GM08714 (cell line): ENCODE results near the gene METTL5.
"Not testable (repeated sequence)": the region's sequence is repeated elsewhere in the genome, so short reads cannot be mapped to it uniquely, and the experiment has no call there.

Experiments
- H3K4me3 ChIP-seq: fragments of 200-500 bp; sonication (Bioruptor generic); 2 replicates; pipeline ENCODE4 v1.5.1; 2014; ENCODE audit warnings: mild to moderate bottlenecking, low read length, inconsistent platforms
- ZNF274 ChIP-seq: IDR thresholded peaks from 2 replicates; pipeline ENCODE4 v1.6.1; 2012; ENCODE audit warnings: mild to moderate bottlenecking, low read depth, low read length

Gene METTL5

DNA sequence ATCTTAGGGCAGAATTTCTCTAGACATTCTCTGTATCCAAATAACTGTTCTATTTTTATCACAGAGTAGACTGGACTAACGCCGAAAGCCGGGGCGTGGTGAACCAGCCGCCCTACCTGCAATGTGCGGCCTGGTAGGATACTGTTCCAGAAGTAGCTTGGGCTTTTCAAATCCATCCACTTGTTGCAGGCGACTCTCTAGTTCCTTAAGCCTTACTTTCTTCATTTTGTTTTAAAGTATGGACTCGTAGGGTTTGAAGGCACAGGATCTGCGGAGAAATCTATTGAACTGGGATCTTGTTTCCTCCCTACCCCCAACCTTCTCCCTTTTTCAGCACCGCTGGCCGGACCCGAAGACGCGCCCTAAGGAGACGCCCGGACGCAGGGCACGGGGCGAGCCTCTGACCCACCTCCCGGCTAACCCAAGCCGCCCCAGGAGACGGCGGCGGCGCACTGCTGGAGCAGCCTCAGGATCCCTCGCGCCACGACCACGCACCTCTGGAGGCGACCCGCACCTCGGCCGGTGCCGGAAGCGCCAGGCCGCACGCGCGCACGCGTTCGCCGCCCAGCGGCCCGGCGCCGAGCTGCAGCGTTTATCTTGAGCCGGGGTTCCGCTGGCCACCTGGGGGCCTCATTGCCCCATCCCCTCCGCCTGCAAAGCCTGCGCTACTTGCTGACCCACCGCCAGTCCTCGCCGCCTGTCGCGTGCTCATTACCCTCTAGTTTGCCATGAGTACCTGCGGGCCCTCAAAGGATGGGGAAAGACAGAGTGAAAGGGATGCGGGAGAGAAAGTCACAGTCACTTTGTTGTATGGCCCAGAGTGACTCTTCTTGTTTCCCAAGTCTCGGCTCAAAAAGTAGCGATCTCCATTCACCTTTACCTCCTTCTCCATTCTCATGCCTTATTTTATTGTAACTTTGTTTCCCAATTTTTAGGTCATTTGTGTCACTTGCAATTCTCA is at the start of gene METTL5:
Gene METTL5, minus strand, starts transcription at position 533 of the 961 bp plus-strand sequence. Its CDS starts 308 bp downstream, at position 225.
- no peak for TF ChIP-seq ZNF274
- peak within 1 kb of the TSS; percentile 99 for H3K4me3 ChIP-seq

DNA sequence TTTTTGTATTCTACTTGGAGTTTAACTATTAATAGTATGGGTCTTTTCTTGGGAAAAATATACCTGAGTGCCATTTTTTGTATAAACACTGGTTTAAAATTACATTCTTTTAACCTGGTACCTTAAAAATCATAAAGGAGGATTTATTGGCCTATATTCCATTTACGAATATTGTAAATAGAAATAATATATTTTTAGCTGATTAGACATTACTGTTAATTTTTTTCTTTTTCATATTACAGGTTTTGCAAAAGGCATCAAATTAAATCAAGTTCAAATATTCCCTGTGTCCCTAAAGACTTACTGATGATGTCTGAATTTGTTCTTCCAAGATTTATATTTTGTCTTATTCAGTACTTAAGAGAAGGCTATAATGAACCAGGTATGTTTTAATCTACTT is 47.3 kb upstream of the METTL5 start:
- H3K4me3 ChIP-seq, result no peak overlapping the region
- no peak for TF ChIP-seq ZNF274

DNA sequence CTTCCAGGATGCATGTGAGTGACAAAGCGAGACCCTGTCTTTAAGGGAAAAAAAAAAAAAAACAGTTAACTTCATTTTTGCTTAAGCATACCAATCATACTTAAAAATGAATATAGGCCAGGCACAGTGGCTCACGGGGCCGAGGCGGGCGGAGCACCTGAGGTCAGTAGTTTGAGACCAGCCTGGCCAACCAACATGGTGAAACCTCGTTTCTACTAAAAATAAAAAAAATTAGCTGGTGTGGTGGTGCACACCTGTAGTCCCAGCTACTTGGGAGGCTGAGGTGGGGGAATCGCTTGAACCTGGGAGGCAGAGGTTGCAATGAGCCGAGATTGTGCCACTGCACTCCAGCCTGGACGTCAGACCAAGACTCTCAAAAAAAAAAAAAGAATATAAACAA is 46.7 kb upstream of the METTL5 start:
- H3K4me3 ChIP-seq, result not testable (repeated sequence)

DNA sequence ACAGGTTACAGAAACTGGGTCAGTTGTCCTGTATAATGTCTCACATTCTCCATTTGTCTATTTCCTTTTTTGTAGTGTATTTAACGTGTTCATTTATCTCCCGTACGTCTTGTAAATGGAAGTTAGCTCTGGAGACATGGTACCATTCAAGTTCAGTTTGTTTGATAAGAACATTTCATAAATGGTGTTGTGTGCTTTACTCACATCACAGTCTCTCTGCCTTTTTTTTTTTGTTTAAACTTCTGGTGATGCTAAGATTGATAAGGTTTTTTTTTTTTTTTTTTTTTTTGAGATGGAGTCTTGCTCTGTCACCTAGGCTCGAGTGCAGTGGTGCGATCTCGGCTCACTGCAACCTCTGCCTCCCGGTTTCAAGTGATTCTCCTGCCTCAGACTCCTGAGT is 44.2 kb upstream of the METTL5 start:
- no peak for TF ChIP-seq ZNF274
- H3K4me3 ChIP-seq, result no peak overlapping the region

DNA sequence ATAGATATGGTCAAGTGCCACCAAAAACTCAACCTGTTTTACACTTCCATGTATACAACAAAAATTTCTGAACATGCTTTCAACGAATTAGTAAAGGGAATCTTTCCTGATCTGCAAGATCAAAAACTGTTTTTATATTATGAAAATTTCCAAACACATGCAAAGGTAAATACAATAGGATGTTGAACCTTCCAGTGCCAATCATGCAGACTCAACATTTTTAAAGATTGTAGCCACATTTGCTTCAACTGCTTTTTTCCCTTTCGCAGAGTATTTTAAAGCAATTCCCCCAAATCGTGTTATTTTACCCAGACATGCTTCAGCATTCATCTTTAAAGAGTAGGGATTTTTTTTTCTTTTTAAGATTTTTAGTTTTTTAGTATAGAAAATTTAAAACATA is 42.9 kb upstream of the METTL5 start:
- H3K4me3 ChIP-seq, result no peak overlapping the region
- TF ChIP-seq ZNF274, result no peak

DNA sequence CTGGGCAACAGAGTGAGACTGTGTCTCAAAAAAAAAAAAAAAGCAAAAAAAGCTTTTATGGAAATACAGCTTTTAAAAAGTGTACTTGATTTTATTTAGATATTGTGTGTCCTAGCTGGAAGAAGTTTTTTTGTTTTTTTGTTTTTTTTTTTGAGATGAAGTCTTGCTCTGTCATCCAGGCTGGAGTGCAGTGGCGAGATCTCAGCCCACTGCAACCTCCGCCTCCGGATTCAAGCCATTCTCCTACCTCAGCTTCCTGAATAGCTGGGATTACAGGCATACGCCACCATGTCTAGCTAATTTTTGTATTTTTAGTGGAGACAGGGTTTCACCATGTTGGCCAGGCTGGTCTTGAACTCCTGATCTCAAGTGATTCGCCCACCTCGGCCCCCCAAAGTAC is 41.5 kb upstream of the METTL5 start:
- not testable (repeated sequence) for H3K4me3 ChIP-seq

DNA sequence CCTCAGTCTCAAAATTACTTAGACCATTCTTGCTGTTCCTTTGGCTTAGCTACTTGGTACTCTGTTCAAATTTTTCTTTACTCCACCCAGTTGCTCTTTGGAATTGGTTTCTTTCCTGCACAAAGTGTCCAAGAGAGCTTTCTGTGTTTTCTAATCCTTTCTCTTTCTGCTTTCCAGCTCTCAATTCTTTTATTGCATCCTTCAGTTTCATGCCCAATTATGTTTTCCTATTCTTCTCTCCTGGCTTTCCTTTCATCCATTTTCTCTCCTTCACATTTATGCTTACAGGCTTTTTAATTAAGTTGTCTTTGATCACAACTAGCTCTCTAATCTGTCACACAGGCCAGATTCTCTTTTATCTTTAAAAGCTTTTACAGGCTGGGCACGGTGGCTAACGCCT is 40.8 kb upstream of the METTL5 start:
- H3K4me3 ChIP-seq, result no peak overlapping the region

DNA sequence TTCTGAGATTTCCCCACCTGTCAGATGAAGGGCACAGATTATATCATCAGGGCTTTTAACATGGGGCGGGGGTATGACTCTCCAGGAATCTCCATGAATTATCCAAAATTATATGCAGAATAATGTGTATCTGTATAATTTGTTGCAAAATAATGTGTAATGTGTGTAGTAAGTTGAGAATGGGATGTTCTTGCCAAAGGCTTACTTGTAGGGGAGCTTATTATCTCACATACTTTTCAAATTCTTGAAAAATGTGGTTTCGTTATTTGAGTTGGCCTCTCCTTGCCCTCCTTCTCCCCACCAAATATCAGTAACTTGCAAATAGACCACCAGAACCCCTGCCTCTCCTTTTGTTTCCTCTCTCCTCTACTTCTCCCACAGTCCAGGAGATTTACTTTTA is 38.1 kb upstream of the METTL5 start:
- TF ChIP-seq ZNF274, result no peak
- no peak overlapping the region for H3K4me3 ChIP-seq

More for the DNA sequence above, 40.8 kb upstream of the METTL5 start:
- no peak for TF ChIP-seq ZNF274

DNA sequence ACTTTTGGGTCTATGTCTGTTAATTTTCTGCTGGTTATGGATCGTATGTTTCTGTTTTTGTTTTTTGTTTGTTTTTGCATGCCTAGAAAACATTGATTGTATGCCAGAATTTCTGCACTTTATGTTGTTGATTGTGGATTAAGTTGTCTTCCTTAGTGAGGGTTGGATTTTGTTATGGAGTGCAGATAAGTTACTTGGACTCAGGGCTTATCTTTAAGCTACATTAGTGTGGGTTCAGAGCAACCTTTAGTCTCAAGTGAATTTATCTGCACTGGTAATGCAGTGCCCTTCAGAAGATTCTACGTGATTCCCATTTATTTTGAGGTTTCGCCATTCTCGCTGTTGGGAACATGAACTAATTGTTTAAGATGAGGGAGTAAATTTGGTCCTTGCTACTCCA is 35.4 kb upstream of the METTL5 start:
- TF ChIP-seq ZNF274, result no peak

DNA sequence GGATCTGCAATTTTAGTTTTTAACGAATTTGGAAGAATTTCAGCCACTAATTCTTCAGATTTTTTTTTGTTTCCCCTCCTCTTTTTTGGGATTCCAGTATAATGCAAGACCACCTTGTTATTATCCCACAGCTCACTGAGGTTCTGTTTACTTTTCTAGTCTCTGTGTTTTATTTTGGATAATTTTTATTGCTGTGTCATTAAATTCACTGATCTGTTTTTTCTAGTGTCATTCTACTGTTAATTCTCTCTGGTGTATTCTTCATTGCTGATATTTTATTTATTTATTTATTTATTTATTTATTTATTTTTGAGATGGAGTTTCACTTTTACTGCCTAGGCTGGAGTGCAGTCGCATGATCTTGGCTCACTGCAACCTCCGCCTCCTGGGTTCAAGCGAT is 34.7 kb upstream of the METTL5 start:
- H3K4me3 ChIP-seq, result no peak overlapping the region

More for the DNA sequence above, 35.4 kb upstream of the METTL5 start:
- H3K4me3 ChIP-seq, result no peak overlapping the region

DNA sequence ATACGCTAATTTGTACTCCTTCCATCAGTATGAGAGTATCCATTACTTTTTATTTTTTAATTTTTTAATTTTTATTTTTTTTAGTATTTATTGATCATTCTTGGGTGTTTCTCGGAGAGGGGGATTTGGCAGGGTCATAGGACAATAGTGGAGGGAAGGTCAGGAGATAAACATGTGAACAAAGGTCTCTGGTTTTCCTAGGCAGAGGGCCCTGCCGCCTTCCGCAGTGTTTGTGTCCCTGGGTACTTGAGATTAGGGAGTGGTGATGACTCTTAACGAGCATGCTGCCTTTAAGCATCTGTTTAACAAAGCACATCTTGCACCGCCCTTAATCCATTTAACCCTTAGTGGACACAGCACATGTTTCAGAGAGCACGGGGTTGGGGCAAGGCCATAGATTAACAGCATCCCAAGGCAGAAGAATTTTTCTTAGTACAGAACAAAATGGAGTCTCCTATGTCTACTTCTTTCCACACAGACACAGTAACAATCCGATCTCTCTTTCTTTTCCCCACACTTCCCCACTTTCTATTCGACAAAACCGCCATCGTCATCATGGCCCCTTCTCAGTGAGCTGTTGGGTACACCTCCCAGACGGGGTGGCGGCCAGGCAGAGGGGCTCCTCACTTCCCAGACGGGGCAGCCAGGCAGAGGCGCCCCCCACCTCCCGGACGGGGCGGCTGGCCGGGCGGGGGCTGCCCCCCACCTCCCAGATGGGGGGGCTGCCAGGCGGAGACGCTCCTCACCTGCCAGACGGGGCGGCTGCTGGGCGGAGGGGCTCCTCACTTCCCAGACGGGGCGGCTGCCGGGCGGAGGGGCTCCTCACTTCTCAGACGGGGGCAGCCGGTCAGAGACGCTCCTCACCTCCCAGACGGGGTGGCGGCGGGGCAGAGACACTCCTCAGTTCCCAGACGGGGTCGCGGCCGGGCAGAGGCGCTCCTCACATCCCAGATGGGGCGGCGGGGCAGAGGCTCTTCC is 30.9 kb upstream of the METTL5 start:
- H3K4me3 ChIP-seq, result not testable (repeated sequence)

More for the DNA sequence above, 34.7 kb upstream of the METTL5 start:
- no peak for TF ChIP-seq ZNF274

DNA sequence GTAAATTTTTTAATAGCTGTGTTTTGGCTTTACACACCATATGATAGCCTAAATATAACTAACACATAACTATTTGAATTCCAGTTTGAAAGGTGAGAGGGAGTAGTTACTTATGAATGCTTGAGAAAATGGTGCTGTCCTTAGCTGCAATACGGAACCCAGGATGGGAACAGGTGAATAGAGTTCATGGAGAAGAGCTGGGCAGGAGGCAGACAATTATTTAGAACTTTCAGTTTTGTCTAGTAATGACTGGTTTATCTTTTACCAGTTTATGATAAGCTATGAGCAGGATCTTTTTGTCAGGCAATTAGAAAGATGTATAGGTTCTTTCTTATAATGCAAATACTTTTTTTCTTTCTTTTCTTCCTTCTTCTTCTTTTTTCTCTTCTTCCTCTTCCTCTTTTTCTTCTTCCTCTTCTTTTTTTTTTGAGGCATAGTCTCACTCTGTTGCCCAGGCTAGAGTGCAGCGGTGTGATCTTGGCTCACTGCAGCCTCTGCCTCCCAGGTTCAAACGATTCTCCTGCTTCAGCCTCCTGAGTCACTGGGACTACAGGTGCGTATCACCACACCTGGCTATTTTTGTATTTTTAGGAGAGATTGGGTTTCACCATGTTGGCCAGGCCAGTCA is 28.4 kb upstream of the METTL5 start:
- no peak overlapping the region for H3K4me3 ChIP-seq
- TF ChIP-seq ZNF274, result no peak

DNA sequence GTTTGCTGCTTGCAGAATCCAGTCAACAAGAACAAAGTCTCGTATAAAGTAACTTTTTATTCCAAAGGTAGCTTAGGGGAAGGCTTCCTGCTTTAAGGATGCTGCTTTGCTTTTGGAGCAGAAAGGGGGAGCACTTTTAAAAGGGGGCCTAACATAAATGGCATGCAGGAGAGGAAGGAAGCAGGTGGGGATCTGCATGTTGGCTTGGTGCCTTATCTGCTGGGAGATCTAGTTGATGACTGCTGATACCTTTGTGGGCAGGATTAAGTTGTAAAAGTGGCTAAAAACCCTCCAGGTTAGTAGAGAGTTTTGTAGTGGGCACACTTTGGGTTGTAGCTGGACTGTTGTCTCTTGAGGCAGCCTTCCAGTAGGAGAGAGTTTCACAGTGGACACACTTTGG is 25.0 kb upstream of the METTL5 start:
- TF ChIP-seq ZNF274, result no peak
- no peak overlapping the region for H3K4me3 ChIP-seq

DNA sequence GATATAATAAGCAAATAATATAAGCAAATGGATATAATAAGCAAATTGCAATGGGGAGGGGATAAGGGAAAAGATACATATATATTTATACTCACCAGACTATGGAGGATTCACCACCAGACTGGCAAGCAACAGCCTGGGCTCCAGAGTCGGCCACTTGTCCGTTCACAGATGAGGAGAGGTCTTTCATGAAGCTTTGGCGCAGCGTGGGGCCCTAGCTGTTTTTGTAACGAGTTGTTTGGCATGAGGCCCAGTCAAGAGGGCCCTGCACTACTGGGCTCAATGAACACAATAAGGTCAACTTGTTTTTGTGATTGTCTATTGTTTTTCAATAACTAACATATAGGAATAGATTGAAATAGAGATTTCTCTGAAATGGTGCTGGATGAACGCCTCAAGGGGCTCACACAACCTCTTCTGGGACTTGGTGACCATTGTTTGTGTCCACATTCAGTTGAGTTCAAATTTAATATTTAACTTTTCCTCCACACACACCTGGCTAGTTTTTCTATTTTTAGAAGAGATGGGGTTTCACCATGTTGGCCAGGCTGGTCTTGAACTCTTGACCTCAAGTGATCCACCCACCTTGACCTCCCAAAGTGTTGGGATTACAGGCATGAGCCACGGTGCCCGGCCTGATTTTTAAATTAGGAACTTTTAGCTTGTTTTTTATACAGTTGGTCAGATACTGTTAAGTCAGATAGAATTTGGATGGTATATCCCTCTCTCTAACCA is 24.4 kb upstream of the METTL5 start:
- not testable (repeated sequence) for H3K4me3 ChIP-seq
